ENCODE results near the gene GPS1. TPM values are rescaled to one million over a fixed set of nuclear protein-coding genes. Genes with fewer than 3 reads are reported as not detected.

The GPS1 gene
- total RNA-seq, 1 donor from 2014 or later = 94.7 TPM

- Mint-ChIP-seq H3K27ac (no peak overlapping the region), H3K4me1 (peaks cover 26% of the 10 kb centered on the region), H3K4me3 (no peak overlapping the region), H3K9me3 (no peaks in the 10 kb centered on the region), H3K27me3 (peaks cover 2% of the 10 kb centered on the region), H3K36me3 (ENCODE audit: low read depth) (no peaks in the 10 kb centered on the region)
- intact Hi-C loops (cut with micrococcal nuclease) = loop anchor here (5.0 kb wide), 2 partner anchors 153 to 472 kb away; partner anchors contain the start of gene ARHGDIA
- POLR2A ChIA-PET = interaction anchor here (1.1 kb wide), 1 partner anchor 11 kb away, joined by 3 read pairs; no protein-coding TSS in a partner anchor
- CTCF ChIA-PET = interaction anchor here (5.9 kb wide), 1 partner anchor 65 kb away, joined by 59 read pairs; no protein-coding TSS in a partner anchor
- no peak for TF ChIP-seq CTCF (IDR thresholded peaks at IDR 0.05)
- ATAC-seq (ENCODE audit: low read depth) (no peak), DNase-seq (no peak)
Measured at GRCh38 chr17:82024859-82025258, 26.8 kb upstream of the GPS1 start.

- DNase-seq (no peak), ATAC-seq (ENCODE audit: low read depth) (no peak)
- Mint-ChIP-seq H3K27ac (no peak overlapping the region), H3K36me3 (ENCODE audit: low read depth) (no peaks in the 10 kb centered on the region), H3K4me1 (peaks cover 28% of the 10 kb centered on the region), H3K9me3 (no peaks in the 10 kb centered on the region), H3K27me3 (peaks cover 2% of the 10 kb centered on the region), H3K4me3 (no peak overlapping the region)
- intact Hi-C loops (cut with micrococcal nuclease) = no loop called here
- ChIA-PET POLR2A (no interaction called here), CTCF (interaction anchor here (1.4 kb wide), 1 partner anchor 66 kb away, joined by 3 read pairs; no protein-coding TSS in a partner anchor)
- no peak for TF ChIP-seq CTCF (IDR thresholded peaks at IDR 0.05)
Measured at GRCh38 chr17:82025401-82026107, 26.1 kb upstream of the GPS1 start.

- no peak for DNase-seq
- POLR2A ChIA-PET = interaction anchor here (0.8 kb wide), 1 partner anchor 8 kb away, joined by 7 read pairs; no protein-coding TSS in a partner anchor
- H3K27me3 Mint-ChIP-seq = peaks cover 2% of the 10 kb centered on the region
- H3K4me3 Mint-ChIP-seq = no peak overlapping the region
- CTCF ChIA-PET = no interaction called here
- no peak for TF ChIP-seq CTCF (IDR thresholded peaks at IDR 0.05)
- H3K9me3 Mint-ChIP-seq = no peaks in the 10 kb centered on the region
- H3K36me3 Mint-ChIP-seq (ENCODE audit: low read depth) = no peaks in the 10 kb centered on the region
- H3K4me1 Mint-ChIP-seq = peaks cover 15% of the 10 kb centered on the region
- ATAC-seq (ENCODE audit: low read depth) = no peak
- intact Hi-C loops (cut with micrococcal nuclease) = no loop called here
- H3K27ac Mint-ChIP-seq = no peak overlapping the region
Measured at GRCh38 chr17:82028246-82028645, 23.5 kb upstream of the GPS1 start.

GRCh38 chr17:82028966-82029365, 22.7 kb upstream of the GPS1 start:
- ChIA-PET CTCF (interaction anchor here (1.1 to 2.0 kb wide), 2 partner anchors 9 to 69 kb away, joined by 3 to 7 read pairs; no protein-coding TSS in a partner anchor), POLR2A (no interaction called here)
- no peak for DNase-seq
- Mint-ChIP-seq H3K9me3 (no peaks in the 10 kb centered on the region), H3K27ac (no peak overlapping the region), H3K36me3 (ENCODE audit: low read depth) (no peaks in the 10 kb centered on the region), H3K4me1 (peaks cover 11% of the 10 kb centered on the region), H3K27me3 (peaks cover 2% of the 10 kb centered on the region), H3K4me3 (no peak overlapping the region)
- intact Hi-C loops (cut with micrococcal nuclease) = no loop called here
- ATAC-seq (ENCODE audit: low read depth) = no peak
- no peak for TF ChIP-seq CTCF (IDR thresholded peaks at IDR 0.05)

GRCh38 chr17:82029391-82029790, 22.3 kb upstream of the GPS1 start:
- ChIA-PET CTCF (interaction anchor here (1.1 to 2.3 kb wide), 4 partner anchors 9 to 126 kb away, joined by 3 to 15 read pairs (median 8); no protein-coding TSS in a partner anchor), POLR2A (interaction anchor here (1.2 kb wide), 1 partner anchor 23 kb away, joined by 3 read pairs; the partner anchor contains the start of genes GPS1 and RFNG)
- Mint-ChIP-seq H3K4me3 (peak overlapping the region; percentile 62), H3K27ac (no peak overlapping the region), H3K4me1 (peaks cover 9% of the 10 kb centered on the region), H3K36me3 (ENCODE audit: low read depth) (no peaks in the 10 kb centered on the region), H3K27me3 (peaks cover 2% of the 10 kb centered on the region), H3K9me3 (no peaks in the 10 kb centered on the region)
- TF ChIP-seq CTCF (IDR thresholded peaks at IDR 0.05) = no peak
- DNase-seq (no peak), ATAC-seq (ENCODE audit: low read depth) (no peak)
- intact Hi-C loops (cut with micrococcal nuclease) = no loop called here

Measured in activated B cell treated with CpG ODN at 0.5 μM for 24 hours (primary cell).